Nephron (organoid): ENCODE data around the gene WHRN.

ENCODE experiments used
- H3K27ac Mint-ChIP-seq, 3 experiments: 2 replicates each; pipeline ENCODE4 v1.8.0; 2020; ENCODE audit warnings: mixed read lengths in 3 of 3, mild to moderate bottlenecking in 2 of 3, moderate library complexity in 1 of 3
- H3K27me3 Mint-ChIP-seq: 2 replicates; pipeline ENCODE4 v1.8.0; 2021; ENCODE audit warnings: low read depth, mild to moderate bottlenecking, moderate library complexity, mixed read lengths
- H3K36me3 Mint-ChIP-seq: 2 replicates; pipeline ENCODE4 v1.8.0; 2020; ENCODE audit warnings: low read depth, mixed read lengths
- H3K4me1 Mint-ChIP-seq: 2 replicates; pipeline ENCODE4 v1.8.0; 2020; ENCODE audit warnings: mixed read lengths
- H3K4me3 Mint-ChIP-seq, 3 experiments: 2 replicates each; pipeline ENCODE4 v1.8.0; 2020; ENCODE audit warnings: mild to moderate bottlenecking in 3 of 3, mixed read lengths in 3 of 3, moderate library complexity in 2 of 3
- H3K9me3 Mint-ChIP-seq: 2 replicates; pipeline ENCODE4 v1.8.0; 2020; ENCODE audit warnings: mixed read lengths
- TF ChIP-seq, protein P1 (sequence below), 3 experiments: fragments of 200-600 bp; sonication (generic); IDR thresholded peaks; one replicate each; pipeline ENCODE4 v1.5.0; 2021; ENCODE audit warnings: antibody characterized with exemption in 3 of 3; ENCODE audit not compliant: unreplicated experiment in 3 of 3

Gene WHRN

GRCh38 chr9:114460513-114461199, 44.6 kb downstream of the WHRN start:
- H3K4me3 Mint-ChIP-seq, result no peak overlapping the region
- H3K27me3 Mint-ChIP-seq, result no peaks in the 10 kb centered on the region
- H3K4me1 Mint-ChIP-seq, result peaks cover 12% of the 10 kb centered on the region
- no peak overlapping the region for H3K27ac Mint-ChIP-seq
- no peaks in the 10 kb centered on the region for H3K9me3 Mint-ChIP-seq
- H3K36me3 Mint-ChIP-seq, result peaks cover 16% of the 10 kb centered on the region
- TF ChIP-seq, protein P1, sequence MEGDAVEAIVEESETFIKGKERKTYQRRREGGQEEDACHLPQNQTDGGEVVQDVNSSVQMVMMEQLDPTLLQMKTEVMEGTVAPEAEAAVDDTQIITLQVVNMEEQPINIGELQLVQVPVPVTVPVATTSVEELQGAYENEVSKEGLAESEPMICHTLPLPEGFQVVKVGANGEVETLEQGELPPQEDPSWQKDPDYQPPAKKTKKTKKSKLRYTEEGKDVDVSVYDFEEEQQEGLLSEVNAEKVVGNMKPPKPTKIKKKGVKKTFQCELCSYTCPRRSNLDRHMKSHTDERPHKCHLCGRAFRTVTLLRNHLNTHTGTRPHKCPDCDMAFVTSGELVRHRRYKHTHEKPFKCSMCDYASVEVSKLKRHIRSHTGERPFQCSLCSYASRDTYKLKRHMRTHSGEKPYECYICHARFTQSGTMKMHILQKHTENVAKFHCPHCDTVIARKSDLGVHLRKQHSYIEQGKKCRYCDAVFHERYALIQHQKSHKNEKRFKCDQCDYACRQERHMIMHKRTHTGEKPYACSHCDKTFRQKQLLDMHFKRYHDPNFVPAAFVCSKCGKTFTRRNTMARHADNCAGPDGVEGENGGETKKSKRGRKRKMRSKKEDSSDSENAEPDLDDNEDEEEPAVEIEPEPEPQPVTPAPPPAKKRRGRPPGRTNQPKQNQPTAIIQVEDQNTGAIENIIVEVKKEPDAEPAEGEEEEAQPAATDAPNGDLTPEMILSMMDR (IDR thresholded peaks at IDR 0.05; ENCODE audit: unreplicated experiment in 3 of 3), result no peak

GRCh38 chr9:114459464-114459863, 45.8 kb downstream of the WHRN start:
- H3K4me1 Mint-ChIP-seq, result peaks cover 12% of the 10 kb centered on the region
- TF ChIP-seq, protein P1 (IDR thresholded peaks at IDR 0.05; ENCODE audit: unreplicated experiment in 3 of 3), result no peak
- H3K36me3 Mint-ChIP-seq, result peaks cover 10% of the 10 kb centered on the region

GRCh38 chr9:114456929-114457328, 48.3 kb downstream of the WHRN start:
- peaks cover 8% of the 10 kb centered on the region for H3K9me3 Mint-ChIP-seq
- H3K27ac Mint-ChIP-seq, result no peak overlapping the region
- no peaks in the 10 kb centered on the region for H3K27me3 Mint-ChIP-seq
- peaks cover 12% of the 10 kb centered on the region for H3K4me1 Mint-ChIP-seq
- TF ChIP-seq, protein P1 (IDR thresholded peaks at IDR 0.05; ENCODE audit: unreplicated experiment in 3 of 3), result no peak
- no peak overlapping the region for H3K4me3 Mint-ChIP-seq
- peaks cover 5% of the 10 kb centered on the region for H3K36me3 Mint-ChIP-seq

More at GRCh38 chr9:114459464-114459863, 45.8 kb downstream of the WHRN start:
- Mint-ChIP-seq H3K9me3 (peaks cover 3% of the 10 kb centered on the region), H3K4me3 (no peak overlapping the region), H3K27me3 (no peaks in the 10 kb centered on the region), H3K27ac (no peak overlapping the region)

DNA sequence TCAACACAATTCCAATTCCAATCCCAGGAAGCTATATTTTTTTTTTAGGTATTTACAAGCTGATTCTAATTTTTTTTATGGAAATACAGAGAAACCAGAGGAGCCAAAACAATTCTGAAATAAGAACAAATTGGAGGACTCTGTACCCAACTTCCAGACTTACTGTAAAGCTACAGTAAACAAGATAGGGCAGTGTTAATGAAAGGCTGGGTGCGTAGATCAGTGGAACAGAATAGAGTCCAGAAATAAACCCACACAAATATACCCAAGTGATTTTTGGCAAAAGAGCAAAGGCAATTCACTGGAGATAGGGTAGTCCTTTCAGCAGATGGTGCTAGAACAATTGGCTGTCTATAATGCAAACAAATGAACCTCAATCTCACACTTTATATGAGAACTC, 50.6 kb downstream of the WHRN start:
- H3K9me3 Mint-ChIP-seq, result peaks cover 8% of the 10 kb centered on the region
- TF ChIP-seq, protein P1 (IDR thresholded peaks at IDR 0.05; ENCODE audit: unreplicated experiment in 3 of 3), result no peak
- no peak overlapping the region for H3K27ac Mint-ChIP-seq
- H3K27me3 Mint-ChIP-seq, result no peaks in the 10 kb centered on the region
- H3K4me3 Mint-ChIP-seq, result no peak overlapping the region
- H3K4me1 Mint-ChIP-seq, result no peaks in the 10 kb centered on the region
- H3K36me3 Mint-ChIP-seq, result peaks cover 5% of the 10 kb centered on the region

DNA sequence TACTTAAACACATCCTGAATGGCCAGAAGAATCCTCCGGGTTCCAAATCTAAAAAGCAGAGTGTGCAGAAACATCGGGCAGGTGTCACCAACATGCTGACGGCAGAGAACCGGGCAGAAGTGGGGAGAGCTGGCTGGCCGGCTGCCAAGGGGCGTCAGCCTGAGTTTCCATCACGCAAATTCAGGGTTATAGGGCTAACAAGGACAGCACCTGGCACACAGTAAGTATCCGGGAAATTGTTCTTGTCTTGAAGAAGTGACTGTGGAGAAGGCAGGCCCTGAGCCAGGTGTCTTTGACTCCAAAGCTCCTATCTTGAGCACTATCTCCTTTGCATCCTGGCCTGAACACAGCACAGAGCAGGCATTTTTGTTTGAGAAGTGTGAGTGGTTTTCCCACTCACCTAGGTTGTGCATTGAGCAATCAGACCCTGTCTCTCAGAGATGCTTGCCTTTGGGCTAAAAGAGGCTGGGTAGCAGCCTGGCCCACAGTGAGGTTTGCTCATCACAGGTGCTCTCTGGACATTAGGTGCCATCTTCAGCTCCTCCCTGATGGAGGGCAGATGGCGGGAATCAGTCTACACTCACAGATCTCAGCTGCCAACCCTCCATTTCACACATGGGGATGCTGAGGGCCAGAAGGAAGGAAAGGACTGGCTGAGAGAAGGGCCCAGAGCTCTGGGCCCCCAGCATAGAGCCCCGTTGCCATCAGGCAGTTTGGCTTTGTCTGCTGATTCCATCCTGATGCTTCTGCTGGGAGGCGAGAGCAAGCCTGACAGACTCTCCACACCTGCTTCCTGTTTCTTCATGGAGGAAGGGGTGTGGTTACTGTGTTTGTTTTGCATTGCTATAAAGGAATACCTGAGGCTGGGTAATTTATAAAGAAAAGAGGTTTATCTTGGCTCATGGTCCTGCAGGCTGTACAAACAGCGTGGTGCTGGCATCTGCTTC, 52.8 kb downstream of the WHRN start:
- TF ChIP-seq, protein P1 (IDR thresholded peaks at IDR 0.05; ENCODE audit: unreplicated experiment in 3 of 3), result no peak
- no peaks in the 10 kb centered on the region for H3K4me1 Mint-ChIP-seq
- H3K27me3 Mint-ChIP-seq, result no peaks in the 10 kb centered on the region
- peaks cover 8% of the 10 kb centered on the region for H3K9me3 Mint-ChIP-seq
- no peak overlapping the region for H3K4me3 Mint-ChIP-seq
- H3K36me3 Mint-ChIP-seq, result peaks cover 5% of the 10 kb centered on the region
- H3K27ac Mint-ChIP-seq, result no peak overlapping the region
